ENCODE measurements around the gene RARB.

The RARB gene

DNA sequence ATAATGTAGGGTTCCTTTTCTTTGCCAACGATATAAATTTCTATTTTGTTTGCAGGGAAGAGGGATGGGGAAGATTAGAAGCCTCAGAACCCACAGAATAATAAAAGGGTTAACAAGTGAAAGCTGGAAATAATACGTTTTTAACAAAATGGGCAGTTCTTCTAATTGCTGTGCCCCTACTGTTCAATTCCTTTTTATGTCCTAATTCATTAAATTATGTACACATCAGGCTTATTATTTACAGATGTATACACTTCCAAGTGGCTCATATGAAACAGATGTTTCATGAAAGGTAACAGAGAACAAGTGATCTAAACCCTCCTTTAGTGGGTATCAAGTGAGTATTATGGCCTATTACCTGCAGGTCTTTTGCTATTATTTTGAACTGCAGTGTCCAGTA lies 16.2 kb downstream of the RARB start:
- H3K27ac ChIP-seq (ENCODE audit: low read depth, low read length), result no peak overlapping the region
- peaks cover 0 to 7% of the 10 kb centered on the region in 2 donors for H3K4me1 ChIP-seq (ENCODE audit: control insufficient read depth in 1 of 2, insufficient read depth in 2 of 2, low read length in 2 of 2)
- no peaks in the 10 kb centered on the region for H3K9me3 ChIP-seq (ENCODE audit: control insufficient read depth in 1 of 2, low read length in 2 of 2)
- no peaks in the 10 kb centered on the region for H3K27me3 ChIP-seq (ENCODE audit: control insufficient read depth in 1 of 2, insufficient read depth in 2 of 2, low read length in 2 of 2)
- no peaks in the 10 kb centered on the region for H3K36me3 ChIP-seq (ENCODE audit: control insufficient read depth in 1 of 2, insufficient read depth in 2 of 2, low read length in 2 of 2)
- H3K4me3 ChIP-seq (ENCODE audit: low read depth in 1 of 2, low read length in 2 of 2), result no peak overlapping the region
- H3K9ac ChIP-seq (ENCODE audit: low read depth in 1 of 2, low read length in 2 of 2), result no peak overlapping the region

- no peak overlapping the region for H3K4me3 ChIP-seq (ENCODE audit: low read depth in 1 of 2, low read length in 2 of 2)
- no peaks in the 10 kb centered on the region for H3K27me3 ChIP-seq (ENCODE audit: control insufficient read depth in 1 of 2, insufficient read depth in 2 of 2, low read length in 2 of 2)
- no peaks in the 10 kb centered on the region for H3K9me3 ChIP-seq (ENCODE audit: control insufficient read depth in 1 of 2, low read length in 2 of 2)
- H3K27ac ChIP-seq (ENCODE audit: low read depth, low read length), result no peak overlapping the region
- peaks cover 0 to 9% of the 10 kb centered on the region in 2 donors for H3K4me1 ChIP-seq (ENCODE audit: control insufficient read depth in 1 of 2, insufficient read depth in 2 of 2, low read length in 2 of 2)
- H3K36me3 ChIP-seq (ENCODE audit: control insufficient read depth in 1 of 2, insufficient read depth in 2 of 2, low read length in 2 of 2), result no peaks in the 10 kb centered on the region
- no peak overlapping the region for H3K9ac ChIP-seq (ENCODE audit: low read depth in 1 of 2, low read length in 2 of 2)
These were observed 17.7 kb downstream of the RARB start for GRCh38 chr3:25445731-25446130.

- Histone ChIP-seq H3K36me3 (ENCODE audit: control insufficient read depth in 1 of 2, insufficient read depth in 2 of 2, low read length in 2 of 2) (no peaks in the 10 kb centered on the region), H3K27me3 (ENCODE audit: control insufficient read depth in 1 of 2, insufficient read depth in 2 of 2, low read length in 2 of 2) (no peaks in the 10 kb centered on the region), H3K27ac (ENCODE audit: low read depth, low read length) (no peak overlapping the region), H3K9me3 (ENCODE audit: control insufficient read depth in 1 of 2, low read length in 2 of 2) (no peaks in the 10 kb centered on the region), H3K9ac (ENCODE audit: low read depth in 1 of 2, low read length in 2 of 2) (no peak overlapping the region), H3K4me1 (ENCODE audit: control insufficient read depth in 1 of 2, insufficient read depth in 2 of 2, low read length in 2 of 2) (peaks cover 0 to 9% of the 10 kb centered on the region in 2 donors), H3K4me3 (ENCODE audit: low read depth in 1 of 2, low read length in 2 of 2) (no peak overlapping the region)
These were observed 19.2 kb downstream of the RARB start for GRCh38 chr3:25447285-25447684.

DNA sequence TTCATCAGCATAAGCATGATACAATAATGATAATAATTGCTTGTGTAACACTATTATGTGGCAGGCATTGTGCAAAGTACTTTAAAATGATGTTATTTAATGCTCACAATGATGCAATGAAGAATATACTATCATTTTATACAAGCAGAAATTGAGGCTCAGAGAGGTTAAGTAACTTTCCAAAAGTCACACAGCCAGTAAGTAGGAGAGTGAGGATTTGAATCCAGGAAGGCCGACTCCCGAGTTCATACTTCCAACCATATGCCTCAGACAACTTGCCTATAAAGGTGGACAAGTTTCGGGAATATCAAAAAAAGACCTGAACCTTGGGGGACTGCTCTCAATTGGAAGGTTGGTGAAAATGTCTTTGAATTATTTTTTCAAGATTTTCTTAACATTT lies 19.9 kb downstream of the RARB start:
- H3K27ac ChIP-seq (ENCODE audit: low read depth, low read length), result no peak overlapping the region

GRCh38 chr3:25448750-25449692 lies 21.0 kb downstream of the RARB start:
- peaks cover 0 to 9% of the 10 kb centered on the region in 2 donors for H3K4me1 ChIP-seq (ENCODE audit: control insufficient read depth in 1 of 2, insufficient read depth in 2 of 2, low read length in 2 of 2)
- H3K4me3 ChIP-seq (ENCODE audit: low read depth in 1 of 2, low read length in 2 of 2), result no peak overlapping the region
- H3K27ac ChIP-seq (ENCODE audit: low read depth, low read length), result no peak overlapping the region
- H3K9me3 ChIP-seq (ENCODE audit: control insufficient read depth in 1 of 2, low read length in 2 of 2), result no peaks in the 10 kb centered on the region
- no peaks in the 10 kb centered on the region for H3K36me3 ChIP-seq (ENCODE audit: control insufficient read depth in 1 of 2, insufficient read depth in 2 of 2, low read length in 2 of 2)
- no peaks in the 10 kb centered on the region for H3K27me3 ChIP-seq (ENCODE audit: control insufficient read depth in 1 of 2, insufficient read depth in 2 of 2, low read length in 2 of 2)
- H3K9ac ChIP-seq (ENCODE audit: low read depth in 1 of 2, low read length in 2 of 2), result no peak overlapping the region

More for the DNA sequence above, 19.9 kb downstream of the RARB start:
- H3K27me3 ChIP-seq (ENCODE audit: control insufficient read depth in 1 of 2, insufficient read depth in 2 of 2, low read length in 2 of 2), result no peaks in the 10 kb centered on the region
- H3K9me3 ChIP-seq (ENCODE audit: control insufficient read depth in 1 of 2, low read length in 2 of 2), result no peaks in the 10 kb centered on the region
- no peaks in the 10 kb centered on the region for H3K36me3 ChIP-seq (ENCODE audit: control insufficient read depth in 1 of 2, insufficient read depth in 2 of 2, low read length in 2 of 2)
- H3K4me1 ChIP-seq (ENCODE audit: control insufficient read depth in 1 of 2, insufficient read depth in 2 of 2, low read length in 2 of 2), result peaks cover 0 to 9% of the 10 kb centered on the region in 2 donors
- no peak overlapping the region for H3K9ac ChIP-seq (ENCODE audit: low read depth in 1 of 2, low read length in 2 of 2)
- no peak overlapping the region for H3K4me3 ChIP-seq (ENCODE audit: low read depth in 1 of 2, low read length in 2 of 2)

- Histone ChIP-seq H3K4me3 (ENCODE audit: low read depth in 1 of 2, low read length in 2 of 2) (no peak overlapping the region), H3K36me3 (ENCODE audit: control insufficient read depth in 1 of 2, insufficient read depth in 2 of 2, low read length in 2 of 2) (no peaks in the 10 kb centered on the region), H3K9me3 (ENCODE audit: control insufficient read depth in 1 of 2, low read length in 2 of 2) (no peaks in the 10 kb centered on the region), H3K27me3 (ENCODE audit: control insufficient read depth in 1 of 2, insufficient read depth in 2 of 2, low read length in 2 of 2) (no peaks in the 10 kb centered on the region), H3K9ac (ENCODE audit: low read depth in 1 of 2, low read length in 2 of 2) (no peak overlapping the region), H3K27ac (ENCODE audit: low read depth, low read length) (no peak overlapping the region), H3K4me1 (ENCODE audit: control insufficient read depth in 1 of 2, insufficient read depth in 2 of 2, low read length in 2 of 2) (peaks cover 0 to 9% of the 10 kb centered on the region in 2 donors)
These were observed 21.8 kb downstream of the RARB start for GRCh38 chr3:25449857-25450256.

GRCh38 chr3:25452192-25452591 lies 24.1 kb downstream of the RARB start:
- H3K4me3 ChIP-seq (ENCODE audit: low read depth in 1 of 2, low read length in 2 of 2), result no peak overlapping the region
- peaks cover 0 to 9% of the 10 kb centered on the region in 2 donors for H3K4me1 ChIP-seq (ENCODE audit: control insufficient read depth in 1 of 2, insufficient read depth in 2 of 2, low read length in 2 of 2)
- no peak overlapping the region for H3K9ac ChIP-seq (ENCODE audit: low read depth in 1 of 2, low read length in 2 of 2)
- H3K27ac ChIP-seq (ENCODE audit: low read depth, low read length), result no peak overlapping the region
- H3K27me3 ChIP-seq (ENCODE audit: control insufficient read depth in 1 of 2, insufficient read depth in 2 of 2, low read length in 2 of 2), result no peaks in the 10 kb centered on the region
- H3K9me3 ChIP-seq (ENCODE audit: control insufficient read depth in 1 of 2, low read length in 2 of 2), result no peaks in the 10 kb centered on the region
- no peaks in the 10 kb centered on the region for H3K36me3 ChIP-seq (ENCODE audit: control insufficient read depth in 1 of 2, insufficient read depth in 2 of 2, low read length in 2 of 2)

- Histone ChIP-seq H3K4me1 (ENCODE audit: control insufficient read depth in 1 of 2, insufficient read depth in 2 of 2, low read length in 2 of 2) (peaks cover 0 to 9% of the 10 kb centered on the region in 2 donors), H3K36me3 (ENCODE audit: control insufficient read depth in 1 of 2, insufficient read depth in 2 of 2, low read length in 2 of 2) (no peaks in the 10 kb centered on the region), H3K27ac (ENCODE audit: low read depth, low read length) (no peak overlapping the region), H3K4me3 (ENCODE audit: low read depth in 1 of 2, low read length in 2 of 2) (no peak overlapping the region), H3K27me3 (ENCODE audit: control insufficient read depth in 1 of 2, insufficient read depth in 2 of 2, low read length in 2 of 2) (no peaks in the 10 kb centered on the region), H3K9me3 (ENCODE audit: control insufficient read depth in 1 of 2, low read length in 2 of 2) (no peaks in the 10 kb centered on the region), H3K9ac (ENCODE audit: low read depth in 1 of 2, low read length in 2 of 2) (no peak overlapping the region)
These were observed 24.7 kb downstream of the RARB start for GRCh38 chr3:25452740-25453139.

- Histone ChIP-seq H3K4me1 (ENCODE audit: control insufficient read depth in 1 of 2, insufficient read depth in 2 of 2, low read length in 2 of 2) (peaks cover 0 to 9% of the 10 kb centered on the region in 2 donors), H3K27ac (ENCODE audit: low read depth, low read length) (no peak overlapping the region), H3K27me3 (ENCODE audit: control insufficient read depth in 1 of 2, insufficient read depth in 2 of 2, low read length in 2 of 2) (no peaks in the 10 kb centered on the region), H3K9ac (ENCODE audit: low read depth in 1 of 2, low read length in 2 of 2) (no peak overlapping the region), H3K4me3 (ENCODE audit: low read depth in 1 of 2, low read length in 2 of 2) (no peak overlapping the region), H3K36me3 (ENCODE audit: control insufficient read depth in 1 of 2, insufficient read depth in 2 of 2, low read length in 2 of 2) (no peaks in the 10 kb centered on the region), H3K9me3 (ENCODE audit: control insufficient read depth in 1 of 2, low read length in 2 of 2) (no peaks in the 10 kb centered on the region)
These were observed 25.5 kb downstream of the RARB start for GRCh38 chr3:25453619-25454004.

DNA sequence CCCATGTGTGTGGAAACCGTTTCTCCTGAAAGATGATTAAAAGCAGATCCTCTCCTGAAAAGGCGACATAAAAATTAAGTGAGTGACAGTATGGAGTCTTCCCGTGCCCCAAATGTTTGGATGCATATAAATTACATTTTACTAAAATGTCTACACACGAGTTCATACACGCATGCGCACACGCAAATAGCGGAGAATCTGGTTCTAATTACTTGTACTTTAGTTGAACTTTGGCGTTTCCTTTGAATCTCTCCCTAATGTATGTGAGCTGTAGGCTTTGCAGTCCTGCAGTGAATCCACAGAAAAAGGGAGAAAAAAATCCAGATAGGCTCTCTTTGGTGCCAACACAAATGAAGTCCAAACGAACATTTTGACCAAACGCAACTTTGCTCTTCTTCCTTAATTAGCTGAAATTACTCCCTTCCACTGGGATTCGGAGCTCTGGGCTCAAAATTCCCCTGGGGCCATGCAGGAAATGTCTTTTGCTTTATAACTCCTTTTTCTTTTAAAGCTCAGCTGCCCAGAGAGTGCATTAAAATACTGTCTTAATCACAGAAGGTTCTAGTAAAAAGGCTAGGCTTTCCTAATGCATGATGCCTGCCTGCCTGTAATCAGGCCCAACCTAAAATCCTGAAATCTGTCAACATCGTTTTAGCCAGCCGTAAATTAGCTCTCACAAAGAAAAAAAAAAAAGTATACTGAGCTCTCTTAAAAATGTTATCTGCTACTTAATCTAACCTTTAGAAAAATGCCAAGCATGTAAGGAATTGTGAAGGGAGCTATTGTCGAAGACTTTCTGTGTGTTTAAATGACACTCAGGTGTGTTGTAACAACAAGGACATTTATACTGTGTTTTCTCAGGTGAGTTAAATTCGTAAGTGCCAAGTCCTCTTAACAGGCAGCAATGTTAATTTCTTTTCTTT lies 26.2 kb downstream of the RARB start:
- H3K27me3 ChIP-seq (ENCODE audit: control insufficient read depth in 1 of 2, insufficient read depth in 2 of 2, low read length in 2 of 2), result no peaks in the 10 kb centered on the region
- no peaks in the 10 kb centered on the region for H3K9me3 ChIP-seq (ENCODE audit: control insufficient read depth in 1 of 2, low read length in 2 of 2)
- H3K4me1 ChIP-seq (ENCODE audit: control insufficient read depth in 1 of 2, insufficient read depth in 2 of 2, low read length in 2 of 2), result peaks cover 0 to 2% of the 10 kb centered on the region in 2 donors
- H3K27ac ChIP-seq (ENCODE audit: low read depth, low read length), result no peak overlapping the region
- no peak overlapping the region for H3K4me3 ChIP-seq (ENCODE audit: low read depth in 1 of 2, low read length in 2 of 2)
- H3K9ac ChIP-seq (ENCODE audit: low read depth in 1 of 2, low read length in 2 of 2), result no peak overlapping the region
- H3K36me3 ChIP-seq (ENCODE audit: control insufficient read depth in 1 of 2, insufficient read depth in 2 of 2, low read length in 2 of 2), result no peaks in the 10 kb centered on the region
